Natural killer cell (primary cell): ENCODE data around the gene PSMB11. TPM values are rescaled to one million over a fixed set of nuclear protein-coding genes. Genes with fewer than 3 reads are reported as not detected.

Experiments
- ATAC-seq, 3 donors: fragments of 150-1000 bp in 2 of 3; fragments of 200-7000 bp in 1 of 3; cut with Tn5 transposase; 1 replicate in 1 of 3; 2 replicates in 2 of 3; pipeline ENCODE4 v1.10.0; 2021; ENCODE audit warnings: mild to moderate bottlenecking in 2 of 3, moderate library complexity in 2 of 3
- DNase-seq, 2 donors: peaks; one replicate each; pipeline versions ENCODE4 v3.0.0 to v3.0.0-alpha.2; 2013 to 2021; ENCODE audit warnings: mixed read lengths in 1 of 2
- H3K27ac ChIP-seq: one replicate; pipeline ENCODE4 v1.5.1; 2013; ENCODE audit warnings: mild to moderate bottlenecking, low read length
- H3K27me3 ChIP-seq: one replicate; pipeline ENCODE4 v1.6.1; 2013; ENCODE audit warnings: low read length; ENCODE audit not compliant: control insufficient read depth, insufficient read depth
- H3K36me3 ChIP-seq: one replicate; pipeline ENCODE4 v1.6.1; 2013; ENCODE audit warnings: low read length; ENCODE audit not compliant: control insufficient read depth, insufficient read depth
- H3K4me1 ChIP-seq: one replicate; pipeline ENCODE4 v1.6.1; 2013; ENCODE audit warnings: low read length; ENCODE audit not compliant: control insufficient read depth, insufficient read depth
- H3K4me3 ChIP-seq: one replicate; pipeline ENCODE4 v1.5.1; 2013; ENCODE audit warnings: low read length
- H3K9me3 ChIP-seq: one replicate; pipeline ENCODE4 v1.6.1; 2013; ENCODE audit warnings: low read length; ENCODE audit not compliant: control insufficient read depth, insufficient read depth
- H3K27ac Mint-ChIP-seq, 2 donors: one replicate each; pipeline ENCODE4 v1.8.0; 2022; ENCODE audit warnings: mild to moderate bottlenecking in 2 of 2, mixed read lengths in 2 of 2, moderate library complexity in 1 of 2
- H3K27me3 Mint-ChIP-seq, 2 donors: one replicate each; pipeline ENCODE4 v1.8.0; 2022; ENCODE audit warnings: low read depth in 2 of 2, mixed read lengths in 2 of 2
- H3K36me3 Mint-ChIP-seq: one replicate; pipeline ENCODE4 v1.8.0; 2022; ENCODE audit warnings: mixed read lengths
- H3K4me1 Mint-ChIP-seq, 2 donors: one replicate each; pipeline ENCODE4 v1.8.0; 2022; ENCODE audit warnings: mixed read lengths in 2 of 2
- H3K4me3 Mint-ChIP-seq: one replicate; pipeline ENCODE4 v1.8.0; 2022; ENCODE audit warnings: mild to moderate bottlenecking, moderate library complexity, mixed read lengths
- H3K9me3 Mint-ChIP-seq, 2 donors: one replicate each; pipeline ENCODE4 v1.8.0; 2022; ENCODE audit warnings: mixed read lengths in 2 of 2
- WGBS: methylation state at CpG from one replicate; pipeline ENCODE4 v1.1.7; 2013; ENCODE audit warnings: missing lambda C conversion rate; ENCODE audit not compliant: insufficient coverage; 5-methylcytosine and 5-hydroxymethylcytosine counted together
- intact Hi-C: fragments of 100-400 bp; cut with micrococcal nuclease; formaldehyde crosslinking; loops from one replicate; pipeline ENCODE4 v1.14.2; 2022
- total RNA-seq, 4 donors: library from RNA; stranded (reverse); fragments of 120-200 nt in 1 of 4; gene quantifications; one replicate each; pipeline versions ENCODE4 v1.2.3 to v1.2.4, GENCODE V29; 2013 to 2022
- TF ChIP-seq, protein P1 (sequence below): fragments of 200-600 bp; IDR thresholded peaks from one replicate; pipeline ENCODE4 v1.8.0; 2022; ENCODE audit warnings: antibody characterized with exemption

The PSMB11 gene
- total RNA-seq, 3 donors from 2014 or later (not counting 1 experiment from before 2014, with no cell fraction given) = not detected

DNA sequence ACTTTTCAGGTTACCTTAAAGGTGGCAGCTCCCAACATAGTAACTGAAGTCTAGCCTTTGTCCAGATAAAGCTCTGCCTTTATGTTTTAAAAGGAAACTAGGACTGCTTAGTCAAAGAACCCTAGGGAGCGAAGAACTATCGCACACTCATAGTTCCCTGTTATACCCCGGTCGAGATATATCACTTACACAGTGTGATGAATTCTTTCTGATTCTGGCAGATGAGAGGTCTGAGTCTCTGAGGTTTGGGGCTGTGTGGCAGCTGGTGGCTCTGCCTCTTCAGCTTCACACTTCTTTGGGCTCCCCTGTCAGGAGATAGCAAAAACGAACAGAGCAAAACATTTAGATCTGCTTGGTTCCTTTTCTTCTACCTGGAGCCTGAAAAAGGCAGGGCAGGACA, 36.0 kb downstream of the PSMB11 start:
- Mint-ChIP-seq H3K27me3 (no peaks in the 10 kb centered on the region), H3K4me3 (no peak overlapping the region), H3K36me3 (peaks cover 29% of the 10 kb centered on the region), H3K9me3 (no peaks in the 10 kb centered on the region), H3K27ac (no peak overlapping the region), H3K4me1 (peaks cover 0 to 5% of the 10 kb centered on the region in 2 donors)
- ATAC-seq = no peak
- Histone ChIP-seq H3K4me3 (no peak overlapping the region), H3K27me3 (no peaks in the 10 kb centered on the region), H3K4me1 (no peaks in the 10 kb centered on the region), H3K9me3 (no peaks in the 10 kb centered on the region), H3K27ac (no peak overlapping the region), H3K36me3 (peaks cover 81% of the 10 kb centered on the region)
- WGBS = 96% methylated on average over 5 of the region's 5 CpGs
- DNase-seq = no peak
- TF ChIP-seq, protein P1, sequence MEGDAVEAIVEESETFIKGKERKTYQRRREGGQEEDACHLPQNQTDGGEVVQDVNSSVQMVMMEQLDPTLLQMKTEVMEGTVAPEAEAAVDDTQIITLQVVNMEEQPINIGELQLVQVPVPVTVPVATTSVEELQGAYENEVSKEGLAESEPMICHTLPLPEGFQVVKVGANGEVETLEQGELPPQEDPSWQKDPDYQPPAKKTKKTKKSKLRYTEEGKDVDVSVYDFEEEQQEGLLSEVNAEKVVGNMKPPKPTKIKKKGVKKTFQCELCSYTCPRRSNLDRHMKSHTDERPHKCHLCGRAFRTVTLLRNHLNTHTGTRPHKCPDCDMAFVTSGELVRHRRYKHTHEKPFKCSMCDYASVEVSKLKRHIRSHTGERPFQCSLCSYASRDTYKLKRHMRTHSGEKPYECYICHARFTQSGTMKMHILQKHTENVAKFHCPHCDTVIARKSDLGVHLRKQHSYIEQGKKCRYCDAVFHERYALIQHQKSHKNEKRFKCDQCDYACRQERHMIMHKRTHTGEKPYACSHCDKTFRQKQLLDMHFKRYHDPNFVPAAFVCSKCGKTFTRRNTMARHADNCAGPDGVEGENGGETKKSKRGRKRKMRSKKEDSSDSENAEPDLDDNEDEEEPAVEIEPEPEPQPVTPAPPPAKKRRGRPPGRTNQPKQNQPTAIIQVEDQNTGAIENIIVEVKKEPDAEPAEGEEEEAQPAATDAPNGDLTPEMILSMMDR = no peak
- intact Hi-C loops = no loop called here

DNA sequence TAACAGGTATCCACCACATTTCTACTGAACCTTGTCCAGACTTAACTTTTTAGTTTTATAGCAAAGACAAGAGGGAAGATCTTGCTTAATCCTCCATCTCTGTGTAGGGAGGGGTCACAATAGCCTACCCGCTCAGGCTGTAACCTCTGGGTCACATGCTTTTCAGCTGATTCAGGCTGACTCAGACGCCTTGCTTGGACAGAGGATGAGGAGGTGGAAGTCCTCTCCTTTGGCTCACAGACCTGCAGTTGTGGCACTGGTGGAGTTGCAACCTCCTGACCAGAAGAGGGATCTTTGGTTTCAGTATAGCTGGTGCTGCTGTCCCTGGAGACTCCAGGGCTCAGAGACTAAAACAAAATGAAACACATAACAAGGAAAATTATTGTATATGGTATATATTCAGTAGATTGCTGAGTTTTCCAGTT, 36.7 kb downstream of the PSMB11 start:
- Mint-ChIP-seq H3K36me3 (peaks cover 29% of the 10 kb centered on the region), H3K27ac (peak overlapping the region in 1 of 2 donors; percentile 53), H3K4me3 (no peak overlapping the region), H3K4me1 (peaks cover 0 to 5% of the 10 kb centered on the region in 2 donors), H3K27me3 (no peaks in the 10 kb centered on the region), H3K9me3 (no peaks in the 10 kb centered on the region)
- ATAC-seq (peak in 1 of 3 donors; percentile 46), DNase-seq (no peak)
- Histone ChIP-seq H3K4me3 (no peak overlapping the region), H3K27ac (no peak overlapping the region), H3K9me3 (no peaks in the 10 kb centered on the region), H3K36me3 (peaks cover 84% of the 10 kb centered on the region), H3K4me1 (no peaks in the 10 kb centered on the region), H3K27me3 (no peaks in the 10 kb centered on the region)
- intact Hi-C loops = no loop called here
- 77% methylated on average over 2 of the region's 2 CpGs for WGBS
- TF ChIP-seq, protein P1 = no peak

DNA sequence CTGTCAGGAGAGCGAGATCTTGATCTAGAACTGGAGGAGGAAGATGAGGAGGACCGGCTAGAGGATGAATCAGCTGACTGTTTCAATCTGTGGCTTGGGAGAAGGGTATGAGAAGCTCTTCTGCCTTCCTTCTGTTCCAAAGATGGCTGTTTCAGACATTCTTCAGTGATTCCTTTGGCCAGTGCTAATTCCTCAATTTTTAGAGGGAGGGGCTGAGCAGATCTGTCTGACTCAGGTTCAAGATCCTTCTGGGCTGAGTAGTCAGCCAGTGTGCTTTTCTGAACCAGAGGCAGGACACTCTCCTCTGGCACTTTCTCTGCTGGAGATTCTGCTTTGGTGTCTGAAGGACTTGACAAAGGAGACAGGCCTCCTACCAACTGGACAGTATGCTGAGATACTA, 37.7 kb downstream of the PSMB11 start:
- intact Hi-C loops = no loop called here
- WGBS = 98% methylated on average over 2 of the region's 2 CpGs

More for the DNA sequence above, 37.7 kb downstream of the PSMB11 start:
- Histone ChIP-seq H3K4me3 (no peak overlapping the region), H3K27me3 (no peaks in the 10 kb centered on the region), H3K27ac (no peak overlapping the region), H3K9me3 (no peaks in the 10 kb centered on the region), H3K4me1 (no peaks in the 10 kb centered on the region), H3K36me3 (peaks cover 83% of the 10 kb centered on the region)
- Mint-ChIP-seq H3K4me1 (peaks cover 0 to 5% of the 10 kb centered on the region in 2 donors), H3K27me3 (no peaks in the 10 kb centered on the region), H3K36me3 (peaks cover 29% of the 10 kb centered on the region), H3K9me3 (no peaks in the 10 kb centered on the region), H3K27ac (peak overlapping the region; percentile 14 to 53), H3K4me3 (no peak overlapping the region)
- ATAC-seq (no peak), DNase-seq (no peak)
- TF ChIP-seq, protein P1 = no peak
